NB4 (cell line): ENCODE data around the gene ARFRP1.

Experiments
- DNase-seq: peaks from one replicate; pipeline ENCODE4 v3.0.0; 2010; ENCODE audit warnings: low read depth
- H3K4me3 ChIP-seq: one replicate; pipeline ENCODE4 v1.5.1; 2011; ENCODE audit warnings: mild to moderate bottlenecking, low read depth, low read length, moderate library complexity
- CTCF ChIP-seq: IDR thresholded peaks from one replicate; pipeline ENCODE4 v1.5.1; 2012; ENCODE audit warnings: low read depth, low read length
- MAX ChIP-seq: IDR thresholded peaks from 2 replicates; pipeline ENCODE4 v1.6.1; 2011; ENCODE audit warnings: low read depth, low read length
- MYC ChIP-seq: IDR thresholded peaks from 2 replicates; pipeline ENCODE4 v1.6.1; 2011; ENCODE audit warnings: low read depth, low read length
- POLR2A ChIP-seq: IDR thresholded peaks from 2 replicates; pipeline ENCODE4 v1.6.1; 2011; ENCODE audit warnings: mild to moderate bottlenecking; ENCODE audit not compliant: insufficient read length; ENCODE audit errors: extremely low read depth

Gene ARFRP1

GRCh38 chr20:63707558-63708300, at the start of gene ARFRP1, which contains the start of gene ZGPAT:
TSS of gene ARFRP1 (minus strand) at chr20:63707976. CDS start at chr20:63707091, 885 bp downstream.
TSS of gene ZGPAT (plus strand) at chr20:63708039. CDS start at chr20:63708581, 542 bp downstream.
- peak; percentile 97 for DNase-seq
- peak; percentile 68 for TF ChIP-seq MYC
- peak; percentile 22 for TF ChIP-seq MAX
- no peak for TF ChIP-seq CTCF
- peak within 1 kb of the TSS; percentile 83 for H3K4me3 ChIP-seq

GRCh38 chr20:63756648-63756991, 48.8 kb upstream of the ARFRP1 start:
- DNase-seq = peak; percentile 72
- H3K4me3 ChIP-seq = no peak overlapping the region
- no peak for TF ChIP-seq POLR2A
- TF ChIP-seq MYC = peak; percentile 54; the same call in 1 of the 2 replicates
- TF ChIP-seq CTCF = no peak
- peak; percentile 78 for TF ChIP-seq MAX

GRCh38 chr20:63755933-63756647, 48.3 kb upstream of the ARFRP1 start:
- TF ChIP-seq MAX = no peak
- no peak for TF ChIP-seq CTCF
- no peak for TF ChIP-seq POLR2A
- no peak for TF ChIP-seq MYC
- no peak for DNase-seq
- H3K4me3 ChIP-seq = no peak overlapping the region

GRCh38 chr20:63754008-63754407, 46.2 kb upstream of the ARFRP1 start:
- H3K4me3 ChIP-seq = no peak overlapping the region
- no peak for DNase-seq
- TF ChIP-seq CTCF (no peak), POLR2A (no peak), MAX (no peak), MYC (no peak)

- no peak for DNase-seq
- H3K4me3 ChIP-seq = no peak overlapping the region
- no peak for TF ChIP-seq MYC
- no peak for TF ChIP-seq CTCF
- no peak for TF ChIP-seq POLR2A
- TF ChIP-seq MAX = no peak
Measured at GRCh38 chr20:63753381-63753780, 45.6 kb upstream of the ARFRP1 start.
